Hematopoietic multipotent progenitor cell treated with erythropoietin and hydrocortisone succinate and interleukin-3 and kit ligand, for 15 days (in vitro differentiated cells): ENCODE measurements around the gene CDKL5.

Experiments
- DNase-seq: peaks from one replicate; pipeline ENCODE4 v3.0.0-alpha.2; 2015; ENCODE audit warnings: low spot score

The CDKL5 gene

GRCh38 chrX:18698737-18699650 lies 273.6 kb downstream of the CDKL5 start:
- DNase-seq, result no peak

- no peak for DNase-seq
These were observed 276.4 kb downstream of the CDKL5 start for GRCh38 chrX:18701621-18702361.

GRCh38 chrX:18702362-18703195 lies 277.2 kb downstream of the CDKL5 start:
- DNase-seq, result no peak
